B cell (primary cell): ENCODE data around the gene RCSD1. TPM values are rescaled to one million over a fixed set of nuclear protein-coding genes. Genes with fewer than 3 reads are reported as not detected.

Experiments
- ATAC-seq: fragments of 200-7000 bp; cut with Tn5 transposase; one replicate; pipeline ENCODE4 v1.10.0; 2021; ENCODE audit warnings: low read depth, mild to moderate bottlenecking, moderate number of reproducible peaks, moderate library complexity
- CTCF ChIA-PET: fragments of 350-600 bp; sonication (Branson Sonifier 250); formaldehyde crosslinking; loops from one replicate; lab custom pipeline; 2021; ENCODE audit warnings: antibody characterized with exemption, inconsistent platforms; lab: Charles Lee
- POLR2A ChIA-PET: fragments of 350-600 bp; sonication (Branson Sonifier 250); formaldehyde crosslinking; loops from one replicate; lab custom pipeline; 2021; ENCODE audit warnings: antibody characterized with exemption; lab: Charles Lee
- DNase-seq: peaks from one replicate; pipeline ENCODE4 v3.0.0; 2013
- H2AFZ ChIP-seq: 2 replicates; pipeline ENCODE4 v1.6.1; 2012; ENCODE audit warnings: mild to moderate bottlenecking, low read depth, low read length; ENCODE audit not compliant: insufficient read depth, poor library complexity, severe bottlenecking
- H3K27ac ChIP-seq, 2 donors: 1 replicate in 1 of 2; 2 replicates in 1 of 2; pipeline ENCODE4 v1.5.1; 2012 to 2013; ENCODE audit warnings: low read length in 2 of 2, mild to moderate bottlenecking in 2 of 2, moderate library complexity in 1 of 2
- H3K27me3 ChIP-seq, 4 experiments: fragments of 200-600 bp in 1 of 4; sonication (generic) in 1 of 4; replicated peaks in 1 of 4; 1 replicate in 2 of 4; 2 replicates in 2 of 4; pipeline versions ENCODE4 v1.6.1 to v1.7.0; 2013 to 2016; ENCODE audit warnings: low read length in 3 of 4, mild to moderate bottlenecking in 2 of 4, mixed read lengths in 1 of 4, moderate library complexity in 1 of 4; ENCODE audit not compliant: insufficient read depth in 4 of 4, control insufficient read depth in 3 of 4; ENCODE audit errors: control extremely low read depth in 1 of 4
- H3K36me3 ChIP-seq, 2 experiments: replicated peaks in 1 of 2; 1 replicate in 1 of 2; 2 replicates in 1 of 2; pipeline versions ENCODE4 v1.6.1 to v1.7.1; 2013; ENCODE audit warnings: low read length in 1 of 2; ENCODE audit not compliant: insufficient read depth in 2 of 2, control insufficient read depth in 1 of 2; ENCODE audit errors: control extremely low read depth in 1 of 2, extremely low read depth in 1 of 2
- H3K4me1 ChIP-seq, 2 donors: fragments of 200-600 bp in 1 of 2; sonication (generic) in 1 of 2; 1 replicate in 1 of 2; 2 replicates in 1 of 2; pipeline versions ENCODE4 v1.5.1 to v1.6.1; 2013 to 2017; ENCODE audit warnings: low read length in 2 of 2; ENCODE audit not compliant: control insufficient read depth in 2 of 2, insufficient read depth in 2 of 2
- H3K4me2 ChIP-seq: replicated peaks from 2 replicates; pipeline ENCODE3; 2012; ENCODE audit warnings: mild to moderate bottlenecking, low read depth, low read length; ENCODE audit not compliant: poor library complexity, severe bottlenecking
- H3K4me3 ChIP-seq, 5 experiments: fragments of 200-600 bp in 1 of 5; sonication (generic) in 1 of 5; 1 replicate in 3 of 5; 2 replicates in 2 of 5; pipeline versions ENCODE4 v1.5.1 to v1.7.0; 2011 to 2016; ENCODE audit warnings: low read length in 4 of 5, mild to moderate bottlenecking in 4 of 5, low read depth in 2 of 5, control low read depth in 1 of 5, moderate library complexity in 1 of 5; ENCODE audit not compliant: insufficient read depth in 1 of 5; ENCODE audit errors: control extremely low read depth in 1 of 5, extremely low read depth in 1 of 5
- H3K79me2 ChIP-seq: fragments of 200-600 bp; sonication (generic); one replicate; pipeline ENCODE4 v1.6.0; 2016; ENCODE audit warnings: low read length; ENCODE audit not compliant: control insufficient read depth, insufficient read depth
- H3K9ac ChIP-seq: fragments of 200-600 bp; sonication (generic); 2 replicates; pipeline ENCODE4 v1.6.1; 2017; ENCODE audit warnings: mild to moderate bottlenecking, low read length, moderate library complexity
- H3K9me3 ChIP-seq, 3 donors: one replicate each; pipeline versions ENCODE4 v1.6.1 to v1.7.1; 2013; ENCODE audit warnings: low read length in 2 of 3; ENCODE audit not compliant: control insufficient read depth in 2 of 3, insufficient read depth in 1 of 3; ENCODE audit errors: control extremely low read depth in 1 of 3
- H4K20me1 ChIP-seq: 2 replicates; pipeline ENCODE4 v1.6.0; 2012; ENCODE audit warnings: mild to moderate bottlenecking, low read length; ENCODE audit not compliant: insufficient read depth, control insufficient read depth, poor library complexity, severe bottlenecking
- H3K27ac Mint-ChIP-seq: one replicate; pipeline ENCODE4 v1.8.0; 2021; ENCODE audit warnings: mixed read lengths
- H3K27me3 Mint-ChIP-seq: one replicate; pipeline ENCODE4 v1.8.0; 2021; ENCODE audit warnings: mixed read lengths
- H3K4me1 Mint-ChIP-seq: one replicate; pipeline ENCODE4 v1.8.0; 2021; ENCODE audit warnings: mixed read lengths
- H3K4me3 Mint-ChIP-seq: one replicate; pipeline ENCODE4 v1.8.0; 2021; ENCODE audit warnings: mixed read lengths
- H3K9me3 Mint-ChIP-seq: one replicate; pipeline ENCODE4 v1.8.0; 2022; ENCODE audit warnings: mixed read lengths; ENCODE audit not compliant: insufficient read depth
- CTCF ChIP-seq: fragments of 200-600 bp; IDR thresholded peaks from one replicate; pipeline ENCODE4 v1.8.0; 2022; ENCODE audit warnings: antibody characterized with exemption, mild to moderate bottlenecking
- EZH2 ChIP-seq: IDR thresholded peaks from 2 replicates; pipeline ENCODE4 v1.6.1; 2012; ENCODE audit warnings: borderline replicate concordance, low read depth, mild to moderate bottlenecking, moderate library complexity, low read length; ENCODE audit not compliant: insufficient read depth, poor library complexity, severe bottlenecking
- WGBS: methylation state at CpG from one replicate; pipeline ENCODE4 v1.1.5; 2013; ENCODE audit warnings: missing lambda C conversion rate; ENCODE audit not compliant: insufficient coverage; 5-methylcytosine and 5-hydroxymethylcytosine counted together
- intact Hi-C: fragments of 100-400 bp; cut with micrococcal nuclease; formaldehyde crosslinking; loops from one replicate; pipeline ENCODE4 v1.10.0; 2022
- polyA plus RNA-seq: library from polyadenylated mRNA; depleted of rRNA; stranded (reverse); fragments of >200 nt; gene quantifications from 2 replicates; pipeline ENCODE4 v1.2.3, GENCODE V29; 2012
- total RNA-seq, 2 donors: library from RNA; stranded (reverse); fragments of 120-200 nt in 1 of 2; gene quantifications; 1 replicate in 1 of 2; 2 replicates in 1 of 2; pipeline versions ENCODE4 v1.2.3 to v1.2.4, GENCODE V29; 2013 to 2022

RCSD1 gene
- total and polyA plus RNA-seq, 2 donors (not counting 1 experiment from before 2014, with no cell fraction given): 129 to 525 TPM

DNA sequence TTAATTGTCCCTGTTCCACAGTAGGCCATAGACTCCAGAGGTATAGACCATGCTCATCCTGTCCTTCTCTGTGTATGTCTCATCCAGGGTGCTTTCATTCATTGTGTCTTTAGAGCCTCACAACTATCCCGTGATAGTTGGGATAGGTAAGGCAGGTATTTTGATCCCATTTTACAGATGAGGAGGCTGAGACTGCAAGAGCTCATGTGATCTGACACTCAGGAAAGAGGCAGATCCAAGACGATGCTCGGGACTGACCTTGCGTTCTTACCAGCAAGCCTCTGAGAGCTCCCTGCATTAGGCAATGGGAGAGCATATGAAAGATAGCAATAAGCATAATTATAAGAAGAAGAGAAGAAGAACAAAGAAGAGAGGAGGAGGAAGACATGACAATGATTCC lies 42.8 kb downstream of the RCSD1 start:
- no peaks in the 10 kb centered on the region for H3K9me3 Mint-ChIP-seq
- ATAC-seq: no peak
- Histone ChIP-seq H3K4me2 (no peak overlapping the region), H3K9ac (no peak overlapping the region), H3K79me2 (peaks cover 100% of the 10 kb centered on the region), H3K36me3 (peaks cover 7 to 78% of the 10 kb centered on the region in 2 experiments), H4K20me1 (peaks cover 99% of the 10 kb centered on the region), H3K27ac (peak overlapping the region in 1 of 2 donors; percentile 2), H3K27me3 (no peaks in the 10 kb centered on the region), H2AFZ (no peak overlapping the region), H3K4me1 (peaks cover 81 to 84% of the 10 kb centered on the region in 2 donors), H3K4me3 (no peak overlapping the region), H3K9me3 (peaks cover 0 to 6% (median 0%) of the 10 kb centered on the region in 3 donors)
- no peak overlapping the region for H3K4me3 Mint-ChIP-seq
- DNase-seq: no peak
- H3K27me3 Mint-ChIP-seq: no peaks in the 10 kb centered on the region
- H3K4me1 Mint-ChIP-seq: peaks cover 68% of the 10 kb centered on the region
- H3K27ac Mint-ChIP-seq: peak overlapping the region; percentile 54
- TF ChIP-seq CTCF: no peak
- TF ChIP-seq EZH2: no peak
- WGBS: 83% methylated on average over 4 of the region's 4 CpGs
- ChIA-PET CTCF (interaction anchor here (1.4 to 9.8 kb wide), 4 partner anchors 15 to 115 kb away, joined by 3 to 77 read pairs (median 20); no protein-coding TSS in a partner anchor), POLR2A (interaction anchor here (0.7 kb wide), 1 partner anchor 56 kb away, joined by 3 read pairs; no protein-coding TSS in a partner anchor)
- intact Hi-C loops: no loop called here

DNA sequence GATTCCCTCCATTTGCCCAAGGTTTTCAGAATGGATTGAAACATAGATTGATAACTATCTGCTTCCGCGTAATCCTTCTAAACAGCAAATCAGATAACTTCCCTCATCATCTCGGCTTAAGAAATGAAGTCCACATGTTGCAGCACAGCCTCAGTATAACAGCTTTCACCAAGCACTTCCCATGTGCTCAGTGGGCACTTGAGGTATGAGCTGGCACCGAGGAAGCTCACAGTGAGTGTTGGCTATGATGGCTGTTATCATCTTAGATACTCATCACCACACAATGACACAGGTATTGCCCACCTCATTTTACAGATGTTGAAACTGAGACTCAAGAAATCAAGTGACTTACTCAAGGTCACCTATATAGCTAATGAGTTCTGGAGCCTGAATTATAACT lies 43.2 kb downstream of the RCSD1 start:
- peak overlapping the region; percentile 76 for H3K27ac Mint-ChIP-seq
- Histone ChIP-seq H3K9ac (no peak overlapping the region), H3K4me1 (peaks cover 81 to 82% of the 10 kb centered on the region in 2 donors), H3K36me3 (peaks cover 9 to 79% of the 10 kb centered on the region in 2 experiments), H3K4me3 (no peak overlapping the region), H3K79me2 (peaks cover 100% of the 10 kb centered on the region), H3K9me3 (peaks cover 0 to 4% (median 0%) of the 10 kb centered on the region in 3 donors), H4K20me1 (peaks cover 100% of the 10 kb centered on the region), H2AFZ (no peak overlapping the region), H3K27ac (peak overlapping the region in 1 of 2 donors; percentile 55), H3K27me3 (no peaks in the 10 kb centered on the region), H3K4me2 (no peak overlapping the region)
- H3K4me3 Mint-ChIP-seq: no peak overlapping the region
- H3K4me1 Mint-ChIP-seq: peaks cover 64% of the 10 kb centered on the region
- ATAC-seq: no peak
- ChIA-PET POLR2A (no interaction called here), CTCF (interaction anchor here (1.1 to 9.8 kb wide), 5 partner anchors 15 to 115 kb away, joined by 3 to 77 read pairs (median 3); no protein-coding TSS in a partner anchor)
- intact Hi-C loops: no loop called here
- H3K27me3 Mint-ChIP-seq: no peaks in the 10 kb centered on the region
- no CpG with 5 or more reads among the region's 4 CpGs for WGBS
- no peak for DNase-seq
- TF ChIP-seq CTCF (no peak), EZH2 (no peak)
- H3K9me3 Mint-ChIP-seq: no peaks in the 10 kb centered on the region
